GM18505 (cell line): Measurements from ENCODE around the gene P4HA2.
A peak's percentile ranks its signal among the peaks of the same experiment; 100 is the strongest.

Source experiments
- ATAC-seq: cut with Tn5 transposase; IDR thresholded peaks from one replicate; pipeline ENCODE4 v1.9.1; 2021; ENCODE audit not compliant: unreplicated experiment
- POLR2A ChIP-seq: IDR thresholded peaks from 4 replicates; pipeline ENCODE4 v1.6.1; 2011; ENCODE audit warnings: borderline replicate concordance; ENCODE audit not compliant: insufficient read depth, insufficient read length; ENCODE audit errors: extremely low read depth

The P4HA2 gene

DNA sequence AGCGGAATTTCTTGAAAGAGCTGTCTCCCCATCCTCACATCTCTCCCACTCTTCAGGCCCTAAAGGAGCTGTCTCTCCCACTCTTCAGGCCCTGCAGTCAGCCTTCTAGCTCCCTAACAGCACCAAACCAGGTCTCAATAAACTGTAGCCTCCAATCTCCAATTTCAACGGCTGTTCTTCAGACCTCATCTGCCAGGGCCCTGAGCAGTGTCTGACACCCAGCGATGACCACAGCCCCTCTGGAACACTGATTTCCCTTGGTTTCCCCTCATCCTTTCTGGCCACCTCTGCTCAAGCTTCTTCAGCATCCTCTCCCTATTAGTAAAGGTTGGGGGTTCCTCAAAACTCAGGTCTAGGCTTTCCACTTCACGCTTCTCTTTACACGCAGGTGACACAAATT, 1.6 kb upstream of the P4HA2 start:
- no peak for ATAC-seq
- no peak for TF ChIP-seq POLR2A

DNA sequence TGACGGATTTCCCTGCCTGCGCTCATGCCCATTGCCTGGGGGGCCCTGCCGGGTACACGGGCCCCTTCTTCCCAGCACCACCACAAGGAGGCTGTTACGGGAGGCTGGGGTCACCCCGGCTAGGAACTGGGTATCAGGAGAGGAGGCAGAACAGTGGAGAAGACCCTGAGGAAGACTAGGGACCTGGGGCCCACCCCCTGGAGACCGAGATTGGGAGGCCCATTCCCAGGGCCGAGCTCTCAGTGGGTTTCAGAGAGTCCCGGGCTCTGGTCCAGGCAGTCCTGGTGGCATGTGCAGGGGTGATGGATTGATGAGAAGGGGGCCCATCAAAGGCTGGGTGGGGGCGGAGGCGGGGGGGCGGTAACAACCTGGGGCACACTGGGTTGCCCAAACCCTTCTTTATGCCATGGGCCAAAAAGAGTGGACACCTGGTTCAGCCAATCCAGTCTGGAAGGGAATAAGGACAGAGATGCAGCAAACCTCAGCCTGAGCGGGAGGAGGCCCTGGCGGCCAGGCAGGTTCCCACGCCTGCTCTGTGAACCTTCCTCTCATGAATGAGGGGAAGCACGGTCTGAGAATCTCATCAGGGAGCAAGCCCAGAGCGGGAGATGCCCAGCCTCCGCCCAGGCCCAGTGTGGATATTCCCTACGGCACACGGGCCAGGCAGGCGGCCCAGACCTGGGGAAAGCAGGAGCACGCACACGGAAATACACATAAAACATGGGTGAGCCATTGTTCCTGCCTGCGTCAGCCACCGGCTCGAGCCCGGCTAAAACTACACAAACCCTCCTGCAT, 785 bp upstream of the P4HA2 start:
- no peak for ATAC-seq

DNA sequence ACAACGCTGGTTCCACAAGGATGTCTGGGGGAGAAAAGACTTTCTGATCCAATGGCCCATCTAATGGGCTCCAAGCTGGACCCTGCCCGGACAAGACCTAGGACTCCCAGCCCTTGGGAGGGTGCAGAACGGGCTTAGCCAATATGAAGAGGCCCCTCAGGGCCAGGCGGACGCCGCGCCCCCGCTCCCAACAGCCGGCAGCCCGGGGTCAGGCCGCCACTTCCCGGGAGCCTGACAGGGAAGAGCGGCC, 493 bp downstream of the P4HA2 start:
- ATAC-seq: no peak
- TF ChIP-seq POLR2A: no peak

More for the DNA sequence above, 785 bp upstream of the P4HA2 start:
- TF ChIP-seq POLR2A: no peak

DNA sequence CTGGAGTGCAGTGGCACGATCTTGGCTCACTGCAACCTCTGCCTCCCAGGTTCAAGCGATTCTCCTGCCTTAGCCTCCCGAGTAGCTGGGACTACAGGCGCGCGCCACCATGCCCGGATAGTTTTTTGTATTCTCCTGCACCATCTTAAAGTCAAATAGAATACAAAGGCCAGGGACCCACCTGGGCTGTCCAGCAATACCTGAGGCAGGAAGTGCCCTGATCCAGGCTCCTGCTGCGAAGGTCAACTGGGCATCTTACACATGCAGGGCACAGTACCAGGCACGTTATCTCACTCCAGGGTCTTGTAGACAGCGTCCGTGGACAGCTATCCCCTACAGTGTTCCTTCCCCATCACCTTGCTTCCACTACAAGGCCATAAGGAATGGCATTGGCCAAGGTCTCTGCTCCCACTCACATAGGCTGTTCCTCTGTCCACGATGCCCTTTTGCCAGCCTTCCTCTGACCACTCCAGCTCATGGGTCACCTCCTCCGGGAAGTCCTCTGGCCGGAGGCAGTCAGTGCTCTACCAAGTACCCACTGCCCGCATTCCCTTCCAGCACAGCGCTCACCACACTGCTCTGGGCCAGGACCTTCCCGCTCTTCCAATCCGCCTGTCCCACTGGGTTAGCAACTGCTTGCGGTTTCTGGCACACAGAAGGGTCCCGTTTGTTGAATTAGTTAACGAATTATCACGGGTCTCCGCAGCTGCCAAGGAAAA, 978 bp downstream of the P4HA2 start:
- TF ChIP-seq POLR2A: no peak
- no peak for ATAC-seq

GRCh38 chr5:132225165-132226032, 2.3 kb downstream of the P4HA2 start:
- no peak for TF ChIP-seq POLR2A
- ATAC-seq: no peak

DNA sequence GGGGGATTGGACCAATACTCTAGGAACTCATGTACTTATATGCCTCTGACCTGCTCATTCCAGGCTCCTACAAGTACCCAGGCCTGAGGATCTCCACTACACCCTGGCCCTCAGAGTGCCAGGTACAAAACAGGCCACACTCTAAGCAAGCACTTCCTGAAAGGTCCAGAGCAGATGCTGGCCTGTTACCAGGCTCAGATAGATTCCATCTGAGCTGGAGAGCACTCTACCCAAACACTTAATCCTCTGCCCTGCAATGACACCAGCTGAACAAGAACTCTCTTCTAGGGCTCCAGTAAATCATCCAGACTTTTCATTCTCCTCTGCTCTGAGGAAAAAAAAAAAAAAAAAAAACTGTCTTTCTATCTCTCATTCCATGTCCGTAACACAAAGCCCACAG, 2.9 kb downstream of the P4HA2 start:
- TF ChIP-seq POLR2A: no peak
- no peak for ATAC-seq

- no peak for ATAC-seq
- TF ChIP-seq POLR2A: no peak
Observed at GRCh38 chr5:132223861-132224260, 3.8 kb downstream of the P4HA2 start.

GRCh38 chr5:132222649-132223038, 5.0 kb downstream of the P4HA2 start:
- TF ChIP-seq POLR2A: no peak
- ATAC-seq: peak; percentile 78

DNA sequence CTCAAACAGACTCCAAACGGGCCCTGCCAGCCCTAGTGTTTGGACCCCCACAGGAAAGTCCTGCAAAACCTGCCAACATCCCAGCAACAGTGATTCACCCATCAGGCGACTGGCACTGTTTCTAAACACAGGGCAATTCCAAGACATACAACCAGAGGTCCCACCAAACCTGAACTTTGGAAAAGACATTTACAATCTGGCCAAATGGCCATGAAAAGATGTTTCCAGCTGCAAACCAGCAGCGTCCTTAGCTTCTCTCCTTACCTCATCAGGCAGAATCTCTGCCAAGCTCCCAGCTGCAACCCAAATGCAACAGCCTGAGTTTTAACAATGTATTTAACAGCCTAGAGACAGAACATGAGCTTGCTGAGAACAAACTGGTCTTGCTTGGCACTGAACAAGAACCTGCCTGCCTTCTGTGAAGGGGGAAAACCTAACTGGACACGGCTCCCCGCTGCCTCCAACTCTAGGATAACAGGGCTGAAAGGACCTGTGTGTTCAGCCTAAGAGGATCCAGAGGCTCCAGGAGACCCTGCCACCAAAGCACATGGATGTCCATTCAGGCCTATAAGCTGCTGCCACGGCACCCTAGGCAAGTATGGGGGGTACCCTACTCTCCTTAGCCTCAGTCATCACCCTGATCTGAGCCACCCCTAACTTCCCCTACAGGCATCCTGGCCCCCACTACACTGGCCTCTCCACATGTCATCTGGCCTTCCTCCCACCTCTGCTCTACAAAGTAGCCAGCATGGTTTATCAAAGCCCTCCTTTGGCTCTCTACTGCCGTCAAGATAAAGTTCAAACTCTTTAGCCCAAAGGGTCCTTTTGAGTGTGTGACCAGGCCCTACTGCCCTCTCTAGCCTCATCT, 5.6 kb downstream of the P4HA2 start:
- no peak for TF ChIP-seq POLR2A
- ATAC-seq: peak; percentile 18

GRCh38 chr5:132220491-132220890, 7.2 kb downstream of the P4HA2 start:
- no peak for ATAC-seq
- TF ChIP-seq POLR2A: no peak

DNA sequence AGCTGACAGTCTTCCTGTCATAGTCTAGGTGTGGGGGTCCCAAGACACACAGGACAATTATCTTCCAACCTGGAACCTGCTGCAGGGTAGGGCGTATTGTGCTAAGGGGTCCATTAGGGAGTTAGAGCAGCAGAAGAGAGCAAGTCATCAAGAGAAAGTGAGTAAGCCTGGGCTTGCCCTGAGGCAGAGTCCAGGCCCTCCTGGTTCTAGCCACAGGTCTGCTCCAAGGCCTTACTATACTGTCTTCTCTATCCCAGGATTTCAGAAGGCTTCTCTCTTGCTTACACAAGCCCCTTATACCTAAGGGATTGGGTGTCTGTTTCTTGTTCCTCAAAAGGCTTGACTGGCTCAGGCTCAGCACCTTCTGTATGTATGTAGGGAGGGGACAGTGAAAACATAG, 7.7 kb downstream of the P4HA2 start:
- ATAC-seq: no peak
- TF ChIP-seq POLR2A: no peak

DNA sequence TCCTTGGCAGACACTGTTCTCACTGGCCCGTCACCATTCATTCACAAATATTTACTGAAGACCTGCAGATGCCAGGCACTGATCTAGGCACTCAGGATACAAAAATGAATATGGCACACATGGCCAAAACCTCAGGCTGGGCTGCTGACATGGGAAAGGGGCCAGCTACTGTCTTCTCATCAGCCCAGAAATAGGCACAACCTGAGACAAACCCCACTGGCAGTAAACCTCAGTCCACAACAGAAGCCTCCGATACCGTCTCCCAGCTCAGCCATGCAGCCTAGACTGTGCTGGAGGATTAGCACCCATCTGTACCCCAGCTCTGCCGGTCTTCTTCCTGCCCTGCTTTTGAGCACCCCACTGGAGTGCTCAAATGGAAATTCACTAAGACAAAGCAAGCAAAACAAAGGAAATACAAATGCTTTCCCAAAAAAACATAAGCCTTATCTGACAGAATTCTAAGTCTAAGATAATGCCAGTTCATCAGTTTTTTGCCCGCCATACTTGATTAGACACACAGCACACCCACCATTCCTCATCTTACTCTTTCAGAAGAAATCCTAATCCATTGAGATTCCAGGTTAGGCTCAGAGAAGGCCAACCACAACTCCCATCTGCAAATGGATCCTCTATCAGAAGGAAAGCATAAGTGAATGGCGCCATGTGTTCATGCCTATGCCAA, 8.2 kb downstream of the P4HA2 start:
- ATAC-seq: no peak
- TF ChIP-seq POLR2A: no peak
